Renal cortical epithelial cell (primary cell): ENCODE data around the gene PITHD1. TPM values are rescaled to one million over a fixed set of nuclear protein-coding genes. Genes with fewer than 3 reads are reported as not detected.
"Not testable (repeated sequence)": the region's sequence is repeated elsewhere in the genome, so short reads cannot be mapped to it uniquely, and the experiment has no call there.

Experiments used
- DNase-seq: peaks from one replicate; pipeline ENCODE4 v3.0.0-alpha.2; 2011; ENCODE audit warnings: low read depth
- total RNA-seq: library from RNA; depleted of rRNA; stranded (reverse); fragments of >200 nt; gene quantifications from 2 replicates; pipeline ENCODE4 v1.2.3, GENCODE V29; 2014

The PITHD1 gene
- total RNA-seq: 40.5 and 40.8 TPM in 2 replicates

GRCh38 chr1:23777979-23778814, at the start of gene PITHD1:
TSS of gene PITHD1 (plus strand) at chr1:23778418. CDS start at chr1:23778516, 98 bp downstream.
- peak; percentile 57 for DNase-seq

- no peak for DNase-seq
Measured at GRCh38 chr1:23732363-23733224, 45.6 kb upstream of the PITHD1 start.

- not testable (repeated sequence) for DNase-seq
Measured at GRCh38 chr1:23733281-23733680, 44.9 kb upstream of the PITHD1 start.

DNA sequence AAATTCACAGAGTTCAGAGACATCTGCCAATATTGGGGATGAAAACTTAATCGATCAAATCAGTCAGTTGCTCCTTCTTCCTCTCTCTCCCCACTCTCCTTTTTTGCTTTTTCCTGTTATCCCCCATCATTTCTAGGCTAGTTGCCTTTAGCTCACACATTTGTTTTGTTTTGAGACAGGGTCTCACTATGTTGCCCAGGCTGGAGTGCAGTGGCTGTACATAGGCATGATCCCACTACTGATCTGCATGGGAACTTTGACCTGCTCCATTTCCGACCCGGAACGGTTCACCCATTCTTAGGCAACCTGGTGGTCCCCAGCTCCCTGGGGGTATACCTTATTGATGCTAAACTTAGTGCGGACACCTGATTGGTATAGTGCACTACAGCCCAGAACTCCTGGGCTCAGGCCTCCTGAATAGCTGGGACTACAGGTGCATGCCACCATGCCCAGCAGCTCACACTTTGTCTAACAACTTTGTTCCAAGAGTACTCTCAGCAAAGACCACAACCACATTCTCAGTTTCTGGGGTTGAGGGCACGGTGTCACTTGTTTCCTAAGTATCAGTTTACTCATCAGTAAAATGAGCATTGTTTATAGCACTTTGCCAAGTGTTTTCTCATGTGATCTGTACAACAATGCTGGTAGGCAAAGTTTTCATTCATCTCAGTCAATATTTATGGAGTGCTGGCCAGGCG, 41.6 kb upstream of the PITHD1 start:
- DNase-seq: no peak

GRCh38 chr1:23741609-23742008, 36.6 kb upstream of the PITHD1 start:
- DNase-seq: no peak

GRCh38 chr1:23742670-23743286, 35.4 kb upstream of the PITHD1 start:
- DNase-seq: no peak

DNA sequence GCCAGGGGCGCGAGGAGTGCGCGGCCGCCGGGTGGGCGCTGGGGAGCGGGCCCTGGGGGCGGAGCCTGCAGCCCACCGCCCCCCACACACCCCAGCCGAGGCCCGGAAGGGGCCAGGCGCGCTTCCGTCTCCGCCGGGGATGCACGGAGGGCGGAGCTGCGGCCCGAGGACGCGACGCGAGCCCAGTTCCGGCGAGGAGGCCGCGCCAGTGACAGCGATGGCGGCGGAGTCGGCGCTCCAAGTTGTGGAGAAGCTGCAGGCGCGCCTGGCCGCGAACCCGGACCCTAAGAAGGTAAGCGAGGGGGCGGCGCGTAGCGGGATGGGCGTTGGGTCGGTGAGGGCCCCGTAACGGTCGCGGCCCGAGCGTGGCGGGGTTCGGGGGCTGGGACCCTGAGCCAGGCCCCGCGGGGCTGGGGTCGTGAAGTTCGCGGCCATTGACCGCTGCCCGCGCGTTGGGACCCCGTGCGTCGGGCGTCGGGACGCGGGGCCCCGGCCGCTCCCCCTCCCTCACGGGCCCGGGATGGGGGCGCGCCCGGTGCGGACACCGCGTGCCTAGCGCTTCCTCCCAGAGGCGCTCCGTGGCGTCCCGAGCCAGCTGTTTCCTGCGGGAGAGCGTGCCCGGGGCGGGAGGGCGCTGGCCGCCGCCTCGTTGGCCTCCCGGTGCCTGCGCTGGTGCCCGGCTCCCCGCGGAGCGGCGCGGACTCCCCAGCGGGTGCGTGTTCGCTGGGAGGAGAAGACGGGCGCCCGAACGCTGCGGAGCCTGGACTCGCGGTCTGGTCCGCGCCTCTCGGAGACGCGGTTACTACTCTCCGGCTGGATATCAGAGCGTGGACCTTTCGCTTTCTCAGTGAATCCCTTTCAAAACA, 34.7 kb upstream of the PITHD1 start, which contains the start of gene ELOA:
Gene ELOA (plus strand): TSS at position 185 of the 866 bp plus-strand sequence. CDS start 33 bp downstream, at position 218.
- DNase-seq: no peak

DNA sequence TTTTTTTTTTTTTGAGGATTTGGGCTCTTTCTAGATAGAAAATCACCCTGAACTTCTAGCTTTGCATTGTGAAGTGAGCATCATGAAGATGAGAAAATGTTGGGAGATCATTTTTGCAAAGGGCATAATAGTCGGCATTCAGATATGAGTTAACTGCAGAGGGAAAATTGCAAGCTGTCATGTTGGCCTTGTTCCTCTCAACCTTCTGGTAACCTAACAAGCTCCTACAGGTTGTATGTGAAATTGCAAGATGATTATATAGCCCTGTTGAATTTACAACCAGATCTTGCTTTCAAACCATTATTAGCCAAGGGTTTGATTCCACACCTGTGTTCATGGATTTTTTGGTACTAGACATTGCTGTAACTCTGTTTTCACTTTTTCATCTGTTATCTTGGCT, 32.7 kb upstream of the PITHD1 start:
- peak; percentile 64 for DNase-seq

DNA sequence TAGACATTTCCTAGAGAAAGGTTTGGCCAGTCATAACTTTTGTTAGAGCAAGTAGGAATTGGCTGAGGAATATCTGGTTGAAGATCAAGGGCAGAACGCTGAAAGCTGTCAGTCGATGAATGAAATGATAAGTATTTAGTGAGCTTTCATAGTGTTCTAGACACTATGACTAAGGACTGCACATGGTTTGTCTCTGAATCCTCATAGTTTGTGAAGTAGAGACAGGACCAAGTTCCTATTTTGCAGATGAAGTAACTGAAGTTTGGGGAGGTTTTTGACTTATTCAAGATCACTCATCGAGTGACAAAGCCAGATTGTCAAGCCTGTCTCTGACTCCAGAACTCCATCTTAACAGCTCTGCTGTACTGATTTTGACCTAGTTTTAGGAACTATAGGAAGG, 30.2 kb upstream of the PITHD1 start:
- DNase-seq: no peak

DNA sequence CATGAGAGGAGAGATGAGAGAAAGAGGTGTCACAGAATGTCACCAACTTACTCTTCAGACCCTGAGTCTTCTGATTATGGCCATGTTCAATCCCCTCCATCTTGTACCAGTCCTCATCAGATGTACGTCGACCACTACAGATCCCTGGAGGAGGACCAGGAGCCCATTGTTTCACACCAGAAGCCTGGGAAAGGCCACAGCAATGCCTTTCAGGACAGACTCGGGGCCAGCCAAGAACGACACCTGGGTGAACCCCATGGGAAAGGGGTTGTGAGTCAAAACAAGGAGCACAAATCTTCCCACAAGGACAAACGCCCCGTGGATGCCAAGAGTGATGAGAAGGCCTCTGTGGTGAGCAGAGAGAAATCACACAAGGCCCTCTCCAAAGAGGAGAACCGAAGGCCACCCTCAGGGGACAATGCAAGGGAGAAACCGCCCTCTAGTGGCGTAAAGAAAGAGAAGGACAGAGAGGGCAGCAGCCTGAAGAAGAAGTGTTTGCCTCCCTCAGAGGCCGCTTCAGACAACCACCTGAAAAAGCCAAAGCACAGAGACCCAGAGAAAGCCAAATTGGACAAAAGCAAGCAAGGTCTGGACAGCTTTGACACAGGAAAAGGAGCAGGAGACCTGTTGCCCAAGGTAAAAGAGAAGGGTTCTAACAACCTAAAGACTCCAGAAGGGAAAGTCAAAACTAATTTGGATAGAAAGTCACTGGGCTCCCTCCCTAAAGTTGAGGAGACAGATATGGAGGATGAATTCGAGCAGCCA, 27.0 kb upstream of the PITHD1 start:
- DNase-seq: peak; percentile 47

- DNase-seq: no peak
Measured at GRCh38 chr1:23751815-23752200, 26.4 kb upstream of the PITHD1 start.

GRCh38 chr1:23752909-23753308, 25.3 kb upstream of the PITHD1 start:
- no peak for DNase-seq

DNA sequence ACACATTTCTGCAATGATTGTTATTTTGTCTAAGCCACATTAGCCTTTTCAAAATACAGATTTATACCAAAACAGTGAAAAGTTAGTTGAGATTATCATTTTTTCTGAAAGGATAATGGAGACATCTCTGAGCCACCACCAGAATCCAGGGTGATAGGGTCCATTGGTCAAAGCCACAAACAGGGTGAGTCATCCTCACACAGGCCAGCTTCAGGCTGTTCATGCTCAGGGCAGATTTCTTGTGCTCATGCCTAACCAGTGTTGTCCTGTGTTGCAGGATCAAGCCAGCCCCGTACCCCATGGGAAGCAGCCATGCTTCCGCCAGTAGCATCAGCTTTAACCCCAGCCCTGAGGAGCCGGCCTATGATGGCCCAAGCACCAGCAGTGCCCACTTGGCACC, 21.5 kb upstream of the PITHD1 start:
- peak; percentile 89 for DNase-seq

- no peak for DNase-seq
Measured at GRCh38 chr1:23757812-23758211, 20.4 kb upstream of the PITHD1 start.

DNA sequence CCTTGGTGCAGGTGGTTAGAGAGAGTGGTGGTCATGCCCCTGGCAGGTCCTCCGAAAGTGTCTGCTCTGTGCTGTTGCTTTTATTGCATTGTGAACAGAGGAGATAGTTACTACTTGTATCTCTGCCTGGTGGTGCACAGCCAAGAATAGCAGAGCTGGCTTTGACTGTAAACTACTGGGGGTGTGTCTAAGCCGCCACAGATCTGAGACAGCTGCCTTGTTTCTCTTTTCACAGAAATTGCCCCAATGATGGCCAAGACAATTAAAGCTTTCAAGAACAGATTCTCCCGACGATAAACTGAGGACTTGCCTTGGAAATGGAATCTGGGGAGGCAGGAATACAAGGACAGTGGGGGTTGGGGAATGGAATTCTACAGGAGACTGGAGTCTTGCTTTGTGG, 18.9 kb upstream of the PITHD1 start:
- no peak for DNase-seq

DNA sequence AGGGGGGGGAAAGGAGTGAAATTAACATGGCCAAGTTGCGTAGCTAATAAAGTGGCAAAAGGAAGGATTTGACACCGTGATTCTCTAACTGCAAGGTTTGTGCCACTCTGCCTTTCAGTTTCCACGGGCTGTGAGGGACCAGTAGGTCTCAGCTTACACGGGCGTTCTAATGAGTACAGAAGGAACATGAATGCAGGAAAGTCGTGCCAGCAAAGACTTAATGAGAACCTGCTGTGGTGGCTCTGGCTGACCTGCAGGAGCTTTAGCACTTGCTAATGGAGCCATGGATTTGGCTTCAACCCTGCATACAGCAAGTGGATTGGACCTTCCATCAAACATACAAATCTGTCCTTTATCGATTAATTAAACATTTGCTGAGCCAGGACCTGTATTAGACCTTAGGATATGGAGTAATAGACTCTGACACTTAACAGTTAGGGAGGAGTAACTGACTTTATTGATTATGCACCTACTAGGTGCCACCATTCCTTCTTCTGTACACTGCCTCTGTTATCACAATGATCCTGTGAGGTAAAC, 15.1 kb upstream of the PITHD1 start:
- no peak for DNase-seq

GRCh38 chr1:23768733-23769132, 9.5 kb upstream of the PITHD1 start:
- DNase-seq: no peak

- peak; percentile 74 for DNase-seq
Measured at GRCh38 chr1:23772049-23772853, 6.0 kb upstream of the PITHD1 start.

DNA sequence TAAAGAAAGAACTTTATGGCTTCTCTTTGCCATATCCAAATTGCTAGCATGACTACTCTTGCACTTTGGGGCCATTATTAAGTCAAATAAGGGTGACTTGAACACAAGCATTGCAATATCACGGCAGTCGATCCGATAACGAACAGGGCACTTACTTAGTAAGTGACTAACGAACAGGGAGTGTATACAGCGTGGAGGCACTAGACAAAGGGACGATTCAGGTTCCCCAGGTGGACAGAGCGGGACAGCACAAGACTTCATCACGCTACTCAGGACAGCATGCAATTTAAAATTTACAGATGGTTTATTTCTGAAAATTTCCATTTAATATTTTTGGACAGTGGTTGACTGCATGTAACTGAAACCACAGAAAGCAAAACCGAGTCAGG, 5.4 kb upstream of the PITHD1 start:
- no peak for DNase-seq
